ENCODE measurements around the gene CRBN. TPM values are rescaled to one million over a fixed set of nuclear protein-coding genes. Genes with fewer than 3 reads are reported as not detected.

CRBN gene
- total RNA-seq, 1 donor from 2014 or later: 47.8 TPM

DNA sequence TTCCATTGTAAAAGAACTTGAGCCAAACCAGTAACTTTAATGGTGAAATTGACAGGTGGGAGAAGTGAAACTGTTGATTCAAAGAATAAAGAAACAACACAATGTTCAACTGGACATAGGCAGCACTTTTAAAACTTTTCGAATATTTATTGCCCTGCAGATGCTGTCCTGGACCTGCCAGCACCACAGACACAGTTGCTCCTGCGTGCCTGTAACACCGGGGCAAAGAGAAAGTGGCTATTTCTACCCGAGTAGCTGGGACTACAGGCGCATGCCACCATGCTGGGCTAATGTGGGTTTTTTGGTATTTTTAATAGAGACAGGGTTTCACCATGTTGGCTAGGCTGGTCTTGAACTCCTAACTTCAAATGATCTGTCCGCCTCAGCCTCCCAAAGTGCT is 76.7 kb downstream of the CRBN start:
- Mint-ChIP-seq H3K4me1 (ENCODE audit: unreplicated experiment) (no peaks in the 10 kb centered on the region), H3K27me3 (ENCODE audit: unreplicated experiment) (no peaks in the 10 kb centered on the region), H3K36me3 (ENCODE audit: low read depth, unreplicated experiment) (no peaks in the 10 kb centered on the region), H3K4me3 (ENCODE audit: unreplicated experiment) (no peak overlapping the region), H3K27ac (ENCODE audit: unreplicated experiment) (no peak overlapping the region), H3K9me3 (ENCODE audit: unreplicated experiment) (peaks cover 17% of the 10 kb centered on the region)
- TF ChIP-seq, protein P1, sequence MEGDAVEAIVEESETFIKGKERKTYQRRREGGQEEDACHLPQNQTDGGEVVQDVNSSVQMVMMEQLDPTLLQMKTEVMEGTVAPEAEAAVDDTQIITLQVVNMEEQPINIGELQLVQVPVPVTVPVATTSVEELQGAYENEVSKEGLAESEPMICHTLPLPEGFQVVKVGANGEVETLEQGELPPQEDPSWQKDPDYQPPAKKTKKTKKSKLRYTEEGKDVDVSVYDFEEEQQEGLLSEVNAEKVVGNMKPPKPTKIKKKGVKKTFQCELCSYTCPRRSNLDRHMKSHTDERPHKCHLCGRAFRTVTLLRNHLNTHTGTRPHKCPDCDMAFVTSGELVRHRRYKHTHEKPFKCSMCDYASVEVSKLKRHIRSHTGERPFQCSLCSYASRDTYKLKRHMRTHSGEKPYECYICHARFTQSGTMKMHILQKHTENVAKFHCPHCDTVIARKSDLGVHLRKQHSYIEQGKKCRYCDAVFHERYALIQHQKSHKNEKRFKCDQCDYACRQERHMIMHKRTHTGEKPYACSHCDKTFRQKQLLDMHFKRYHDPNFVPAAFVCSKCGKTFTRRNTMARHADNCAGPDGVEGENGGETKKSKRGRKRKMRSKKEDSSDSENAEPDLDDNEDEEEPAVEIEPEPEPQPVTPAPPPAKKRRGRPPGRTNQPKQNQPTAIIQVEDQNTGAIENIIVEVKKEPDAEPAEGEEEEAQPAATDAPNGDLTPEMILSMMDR (IDR thresholded peaks at IDR 0.05; ENCODE audit: unreplicated experiment): no peak
- DNase-seq (ENCODE audit: low spot score): no peak

DNA sequence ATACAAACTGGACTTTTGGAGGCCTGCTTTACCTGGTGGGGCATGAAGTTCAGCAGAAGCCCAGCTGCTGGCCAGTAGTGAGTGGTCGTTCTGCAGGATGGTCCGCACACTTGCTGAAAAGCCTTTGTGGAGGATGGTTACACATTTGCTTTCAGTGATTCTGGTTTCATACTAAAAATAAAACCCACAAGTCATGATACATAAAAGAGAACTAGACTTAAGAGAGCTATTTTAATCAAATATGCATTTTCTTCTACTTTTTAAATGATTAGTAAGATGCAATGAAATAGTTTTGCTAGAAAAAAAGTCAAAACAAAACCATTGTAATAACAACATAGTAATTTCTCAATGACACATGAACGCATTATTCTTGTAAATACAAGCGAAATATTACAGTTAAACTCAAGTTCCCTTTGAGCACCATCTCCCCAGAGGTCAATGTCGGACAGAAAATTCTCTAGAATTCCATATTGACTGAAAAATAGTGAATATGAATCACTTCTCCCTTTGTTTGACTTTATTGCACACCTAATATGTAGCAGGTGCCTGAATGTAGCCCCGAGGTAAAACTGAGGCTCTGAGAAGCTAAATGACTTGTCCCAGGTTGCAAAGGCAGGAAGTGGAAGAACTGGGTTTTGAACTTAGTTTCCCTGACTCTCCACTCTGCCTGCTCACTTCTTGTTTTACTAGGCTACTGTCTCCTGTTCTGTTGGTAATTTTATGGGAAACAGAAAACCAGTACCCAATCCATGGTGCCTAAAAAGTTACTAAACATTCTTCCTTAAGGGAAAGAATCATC is 77.6 kb downstream of the CRBN start:
- no peak for DNase-seq (ENCODE audit: low spot score)
- no peaks in the 10 kb centered on the region for H3K4me1 Mint-ChIP-seq (ENCODE audit: unreplicated experiment)
- no peak overlapping the region for H3K4me3 Mint-ChIP-seq (ENCODE audit: unreplicated experiment)
- H3K9me3 Mint-ChIP-seq (ENCODE audit: unreplicated experiment): peaks cover 22% of the 10 kb centered on the region
- peaks cover 3% of the 10 kb centered on the region for H3K36me3 Mint-ChIP-seq (ENCODE audit: low read depth, unreplicated experiment)
- no peaks in the 10 kb centered on the region for H3K27me3 Mint-ChIP-seq (ENCODE audit: unreplicated experiment)
- TF ChIP-seq, protein P1 (IDR thresholded peaks at IDR 0.05; ENCODE audit: unreplicated experiment): no peak
- no peak overlapping the region for H3K27ac Mint-ChIP-seq (ENCODE audit: unreplicated experiment)

Other genes starting within 250 kb of the CRBN start
- not detected for gene IL5RA, start 69.3 kb downstream of the CRBN start, total RNA-seq (ENCODE audit: unreplicated experiment)
- 12.1 TPM for gene TRNT1, start 52.8 kb downstream of the CRBN start, total RNA-seq (ENCODE audit: unreplicated experiment)

Measured in endothelial cell (in vitro differentiated cells).